ENCODE results near the gene MAT2B. TPM values are rescaled to one million over a fixed set of nuclear protein-coding genes. Genes with fewer than 3 reads are reported as not detected.

MAT2B gene
- total RNA-seq, 1 experiment from 2014 or later, result 48.4 TPM

DNA sequence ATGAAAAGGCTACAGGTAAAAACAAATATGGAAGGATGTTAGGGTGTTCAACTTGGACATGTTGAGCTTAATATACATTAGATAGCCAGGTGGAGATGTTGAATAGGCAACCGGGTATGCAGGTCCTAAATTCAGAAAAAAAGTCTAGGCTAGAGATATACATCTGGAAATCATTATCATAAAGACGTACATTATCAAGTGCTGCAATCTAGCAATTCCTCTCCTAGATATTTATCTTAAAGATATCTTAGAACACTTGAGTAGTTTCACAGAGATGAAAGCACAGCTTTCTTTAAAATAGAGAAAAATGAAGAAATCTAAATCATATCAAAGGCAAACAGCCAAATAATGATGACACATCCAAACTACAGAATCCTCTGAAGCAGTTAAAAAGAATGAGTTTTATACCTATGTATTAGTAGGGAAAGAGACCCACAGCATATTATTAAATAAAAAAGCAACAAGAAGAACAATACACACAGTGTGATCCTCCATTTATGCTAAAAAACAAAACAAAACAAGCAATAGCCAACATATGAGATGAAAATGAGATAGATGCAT, 49.3 kb upstream of the MAT2B start:
- H2AFZ ChIP-seq (ENCODE audit: low read length), result no peak overlapping the region
- DNase-seq, result no peak
- no peak overlapping the region for H4K8ac ChIP-seq (replicated peaks; ENCODE audit: insufficient read length, low read depth, low read length)
- H3K4me3 Mint-ChIP-seq, result no peak overlapping the region
- no peak overlapping the region for H3K27ac ChIP-seq (ENCODE audit: insufficient read length, low read depth, low read length)
- H3K27ac Mint-ChIP-seq, result no peak overlapping the region
- peaks cover 5 to 18% of the 10 kb centered on the region in 2 experiments for H3K4me1 Mint-ChIP-seq
- no peak overlapping the region for H3K4ac ChIP-seq (ENCODE audit: low read depth, low read length)
- H2BK15ac ChIP-seq (ENCODE audit: low read depth, low read length), result no peak overlapping the region
- no peak overlapping the region for H4K5ac ChIP-seq (ENCODE audit: insufficient read length, low read depth, low read length)
- peaks cover 4% of the 10 kb centered on the region for H3K23me2 ChIP-seq (ENCODE audit: insufficient read length, low read depth, low read length, poor library complexity, severe bottlenecking)
- H3K4me2 ChIP-seq (ENCODE audit: insufficient read depth, insufficient read length, low read length), result no peak overlapping the region
- H2BK20ac ChIP-seq (ENCODE audit: low read depth, low read length, poor library complexity, severe bottlenecking), result no peak overlapping the region
- H3K27me3 ChIP-seq (ENCODE audit: insufficient read depth, low read length), result no peaks in the 10 kb centered on the region; the same call in 1 of the 2 replicates
- no peak overlapping the region for H2AK5ac ChIP-seq (ENCODE audit: insufficient read length, low read length)
- H3K9me3 ChIP-seq (ENCODE audit: control insufficient read depth, low read depth, low read length), result no peaks in the 10 kb centered on the region
- no CpG with 5 or more reads among the region's 2 CpGs for WGBS (ENCODE audit: extremely low coverage, insufficient read length, low lambda C conversion rate)
- H4K91ac ChIP-seq (ENCODE audit: insufficient read length, low read depth, low read length), result no peak overlapping the region
- TF ChIP-seq, protein P1, sequence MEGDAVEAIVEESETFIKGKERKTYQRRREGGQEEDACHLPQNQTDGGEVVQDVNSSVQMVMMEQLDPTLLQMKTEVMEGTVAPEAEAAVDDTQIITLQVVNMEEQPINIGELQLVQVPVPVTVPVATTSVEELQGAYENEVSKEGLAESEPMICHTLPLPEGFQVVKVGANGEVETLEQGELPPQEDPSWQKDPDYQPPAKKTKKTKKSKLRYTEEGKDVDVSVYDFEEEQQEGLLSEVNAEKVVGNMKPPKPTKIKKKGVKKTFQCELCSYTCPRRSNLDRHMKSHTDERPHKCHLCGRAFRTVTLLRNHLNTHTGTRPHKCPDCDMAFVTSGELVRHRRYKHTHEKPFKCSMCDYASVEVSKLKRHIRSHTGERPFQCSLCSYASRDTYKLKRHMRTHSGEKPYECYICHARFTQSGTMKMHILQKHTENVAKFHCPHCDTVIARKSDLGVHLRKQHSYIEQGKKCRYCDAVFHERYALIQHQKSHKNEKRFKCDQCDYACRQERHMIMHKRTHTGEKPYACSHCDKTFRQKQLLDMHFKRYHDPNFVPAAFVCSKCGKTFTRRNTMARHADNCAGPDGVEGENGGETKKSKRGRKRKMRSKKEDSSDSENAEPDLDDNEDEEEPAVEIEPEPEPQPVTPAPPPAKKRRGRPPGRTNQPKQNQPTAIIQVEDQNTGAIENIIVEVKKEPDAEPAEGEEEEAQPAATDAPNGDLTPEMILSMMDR (conservative IDR thresholded peaks at IDR 0.05), result no peak
- H3K79me2 ChIP-seq (ENCODE audit: insufficient read depth, low read length), result no peaks in the 10 kb centered on the region; the same call in 1 of the 2 replicates
- no peak overlapping the region for H3K56ac ChIP-seq (ENCODE audit: insufficient read length, low read depth, low read length)
- H2BK5ac ChIP-seq (ENCODE audit: insufficient read length, low read length), result no peak overlapping the region
- H3K27me3 Mint-ChIP-seq (ENCODE audit: low read depth), result peaks cover 3% of the 10 kb centered on the region; the same call in 1 of the 2 replicates
- no peaks in the 10 kb centered on the region for H3K4me1 ChIP-seq (ENCODE audit: insufficient read depth, low read length)
- H3K14ac ChIP-seq (ENCODE audit: insufficient read depth, low read length), result no peak overlapping the region
- H3K9me3 Mint-ChIP-seq, result no peaks in the 10 kb centered on the region
- H3K9ac ChIP-seq (ENCODE audit: extremely low read depth, insufficient read length, low read length), result no peak overlapping the region
- no peak overlapping the region for H3K18ac ChIP-seq (ENCODE audit: insufficient read length, low read depth, low read length)
- H4K20me1 ChIP-seq (ENCODE audit: control insufficient read depth, insufficient read depth, insufficient read length), result no peaks in the 10 kb centered on the region
- no peaks in the 10 kb centered on the region for H3K79me1 ChIP-seq (ENCODE audit: insufficient read depth, low read depth, low read length, poor library complexity, severe bottlenecking)
- no peak overlapping the region for H2BK12ac ChIP-seq (ENCODE audit: insufficient read length, low read depth, low read length)
- H2BK120ac ChIP-seq (ENCODE audit: low read depth, low read length, poor library complexity, severe bottlenecking), result no peak overlapping the region
- H3K23ac ChIP-seq (ENCODE audit: insufficient read length, low read depth, low read length), result no peak overlapping the region
- H3T11ph ChIP-seq (ENCODE audit: low read length), result no peak overlapping the region
- H3K36me3 Mint-ChIP-seq (ENCODE audit: insufficient read depth in 1 of 3, low read depth in 3 of 3), result peaks cover 17 to 38% (median 36%) of the 10 kb centered on the region in 3 experiments; a peak in 6 of 7 replicates

Measured in H9 (cell line).